AG09319 (cell line): Measurements from ENCODE around the gene MKKS.
A peak's percentile ranks its signal among the peaks of the same experiment; 100 is the strongest.

ENCODE experiments used
- DNase-seq: peaks from one replicate; pipeline ENCODE4 v3.0.0-alpha.2; 2010; ENCODE audit warnings: low read depth; ENCODE audit errors: extremely low read depth
- TF ChIP-seq, protein P1 (sequence below): IDR thresholded peaks from 2 replicates; pipeline ENCODE4 v1.5.1; 2011; ENCODE audit warnings: low read depth, mild to moderate bottlenecking, inconsistent platforms, low read length, moderate library complexity

The MKKS gene

DNA sequence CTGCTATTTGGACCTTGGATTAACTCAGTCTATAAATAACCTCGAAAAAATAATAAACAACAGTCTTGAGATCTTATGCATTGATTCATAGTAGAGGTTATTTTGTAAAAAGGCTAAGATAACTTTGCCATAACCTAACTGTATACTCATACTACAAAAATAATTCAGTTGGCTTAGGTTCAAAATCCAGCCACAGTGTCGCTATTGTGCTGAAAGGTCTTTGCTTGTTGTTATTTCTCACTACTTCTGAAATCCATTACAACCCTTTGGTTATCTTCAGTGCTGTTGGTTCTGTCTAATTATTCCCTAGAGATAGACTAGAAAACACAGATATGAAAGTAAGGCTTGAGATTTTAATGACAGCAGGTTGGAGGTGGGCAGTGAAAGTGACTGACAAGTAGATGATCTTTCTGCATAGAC, 74.4 kb downstream of the MKKS start:
- TF ChIP-seq, protein P1, sequence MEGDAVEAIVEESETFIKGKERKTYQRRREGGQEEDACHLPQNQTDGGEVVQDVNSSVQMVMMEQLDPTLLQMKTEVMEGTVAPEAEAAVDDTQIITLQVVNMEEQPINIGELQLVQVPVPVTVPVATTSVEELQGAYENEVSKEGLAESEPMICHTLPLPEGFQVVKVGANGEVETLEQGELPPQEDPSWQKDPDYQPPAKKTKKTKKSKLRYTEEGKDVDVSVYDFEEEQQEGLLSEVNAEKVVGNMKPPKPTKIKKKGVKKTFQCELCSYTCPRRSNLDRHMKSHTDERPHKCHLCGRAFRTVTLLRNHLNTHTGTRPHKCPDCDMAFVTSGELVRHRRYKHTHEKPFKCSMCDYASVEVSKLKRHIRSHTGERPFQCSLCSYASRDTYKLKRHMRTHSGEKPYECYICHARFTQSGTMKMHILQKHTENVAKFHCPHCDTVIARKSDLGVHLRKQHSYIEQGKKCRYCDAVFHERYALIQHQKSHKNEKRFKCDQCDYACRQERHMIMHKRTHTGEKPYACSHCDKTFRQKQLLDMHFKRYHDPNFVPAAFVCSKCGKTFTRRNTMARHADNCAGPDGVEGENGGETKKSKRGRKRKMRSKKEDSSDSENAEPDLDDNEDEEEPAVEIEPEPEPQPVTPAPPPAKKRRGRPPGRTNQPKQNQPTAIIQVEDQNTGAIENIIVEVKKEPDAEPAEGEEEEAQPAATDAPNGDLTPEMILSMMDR: no peak
- DNase-seq: no peak

DNA sequence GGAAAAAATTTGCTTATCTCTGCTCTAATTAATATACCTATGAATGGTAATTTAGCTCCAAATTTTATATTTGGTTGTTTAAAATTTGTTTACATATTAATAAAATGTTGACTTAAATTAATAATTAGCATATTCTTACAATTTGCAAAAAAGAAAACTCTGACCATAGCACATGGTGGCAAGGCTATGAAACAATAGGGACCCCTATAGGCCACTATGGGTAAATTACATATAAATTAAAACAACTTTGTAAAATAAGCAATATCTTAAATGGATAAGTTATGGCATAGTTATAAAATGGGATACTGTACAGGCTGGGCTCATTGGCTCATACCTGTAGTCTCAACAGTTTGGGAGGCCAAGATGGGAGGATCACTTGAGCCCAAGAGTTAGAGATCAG, 76.0 kb downstream of the MKKS start:
- DNase-seq: no peak
- TF ChIP-seq, protein P1: peak; percentile 47

DNA sequence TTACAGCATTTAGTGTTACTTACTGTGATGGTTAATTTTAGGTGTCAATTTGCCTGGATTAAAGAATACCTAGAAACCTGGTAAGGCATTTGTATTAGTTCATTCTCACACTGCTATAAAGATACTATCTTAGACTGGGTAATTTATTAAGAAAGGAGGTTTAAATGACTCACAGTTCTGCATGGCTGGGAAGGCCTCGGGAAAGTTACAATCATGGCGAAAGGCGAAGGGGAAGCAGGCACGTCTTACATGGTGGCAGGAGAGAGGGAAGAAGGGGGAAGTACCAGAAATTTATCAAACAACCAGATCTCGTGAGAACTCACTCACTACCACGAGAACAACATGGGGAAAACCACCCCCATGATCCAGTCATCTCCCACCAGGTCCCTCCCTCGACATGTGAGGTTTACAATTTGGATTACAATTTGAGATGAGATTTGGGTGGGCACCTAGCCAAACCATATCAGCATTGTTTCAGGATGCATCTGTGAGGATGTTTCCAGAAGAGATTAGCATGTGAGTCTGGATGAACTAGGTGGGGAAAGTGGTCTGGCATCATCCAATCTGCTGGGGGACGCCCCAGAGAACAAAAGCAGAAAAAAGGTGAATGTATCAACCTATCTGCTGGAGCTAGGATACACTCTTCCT, 76.8 kb downstream of the MKKS start:
- no peak for DNase-seq
- TF ChIP-seq, protein P1: no peak

DNA sequence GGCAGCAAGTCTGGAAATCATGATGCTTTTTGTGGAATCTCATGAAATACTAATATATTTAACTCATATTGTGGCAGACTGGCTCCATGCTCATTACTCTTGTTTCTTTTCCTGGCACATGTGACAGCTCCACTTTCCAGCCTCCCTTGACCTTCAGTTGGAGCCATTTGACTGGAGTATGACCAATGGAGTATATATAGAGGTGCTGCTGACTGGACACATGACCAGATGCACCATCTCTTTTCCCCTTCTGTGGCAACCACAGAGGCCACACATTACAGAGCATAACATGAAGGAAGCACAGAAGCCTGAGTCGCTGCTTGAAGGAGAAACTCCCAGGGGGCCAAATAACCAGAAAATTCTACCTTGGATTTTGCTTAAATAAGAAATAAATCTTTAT, 77.4 kb downstream of the MKKS start:
- DNase-seq: no peak
- TF ChIP-seq, protein P1: no peak

DNA sequence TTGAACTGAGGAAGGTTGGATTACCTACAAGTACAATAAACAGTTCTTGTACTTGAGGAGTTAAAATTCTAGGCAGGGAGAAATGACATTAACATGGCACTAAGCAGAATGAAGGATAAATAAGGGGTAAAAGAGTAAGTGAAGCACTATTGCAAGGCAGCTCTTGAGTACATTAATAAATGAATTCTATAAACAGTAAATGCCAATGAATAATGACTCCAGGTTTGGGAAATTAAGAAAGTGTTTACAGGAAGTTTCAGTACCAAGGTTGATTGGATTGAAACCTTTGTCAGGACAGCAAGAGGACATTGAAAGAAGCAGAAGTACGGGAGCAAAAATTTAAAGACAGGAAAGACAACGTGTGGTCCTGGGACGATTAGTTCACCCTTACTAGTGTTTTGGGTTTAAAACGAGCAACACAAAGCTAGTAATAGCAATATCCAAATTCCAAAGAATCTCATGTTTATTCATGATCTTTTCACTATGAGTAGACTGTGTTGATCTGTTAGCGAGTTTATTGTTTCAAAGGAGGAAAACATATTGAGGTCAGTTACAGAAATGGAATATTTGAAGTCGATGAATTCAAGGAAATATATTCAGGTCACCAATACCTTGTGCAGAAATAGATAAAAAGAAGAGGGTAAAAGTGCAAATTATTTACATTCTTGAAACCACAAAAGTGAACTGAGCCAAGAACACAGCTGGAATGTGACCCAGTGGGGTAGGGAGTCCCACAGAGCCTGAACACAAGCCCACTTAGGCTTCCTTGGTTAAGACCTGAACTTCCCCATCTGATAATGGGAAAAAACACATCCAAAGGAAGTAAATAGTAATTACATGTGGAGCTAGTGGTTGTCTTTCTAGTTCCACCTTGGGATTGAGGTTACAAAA, 80.8 kb downstream of the MKKS start:
- TF ChIP-seq, protein P1: no peak
- DNase-seq: no peak
